Upper lobe of left lung (tissue), 6 donors: Measurements from ENCODE around the gene MED22. TPM values are rescaled to one million over a fixed set of nuclear protein-coding genes. Genes with fewer than 3 reads are reported as not detected.
A peak's percentile ranks its signal among the peaks of the same experiment; 100 is the strongest.

Source experiments
- ATAC-seq, 2 donors: fragments of 200-7000 bp; cut with Tn5 transposase; one replicate each; pipeline ENCODE4 v1.9.1; 2022; ENCODE audit warnings: mild to moderate bottlenecking in 2 of 2, moderate library complexity in 2 of 2; ENCODE audit not compliant: low FRiP score in 2 of 2
- DNase-seq, 2 donors: peaks; one replicate each; pipeline ENCODE4 v3.0.0-alpha.2; 2019 to 2020
- H3K27ac ChIP-seq, 4 donors: fragments of 200-600 bp; sonication (generic); one replicate each; pipeline ENCODE4 v1.5.1; 2016 to 2019
- H3K27me3 ChIP-seq, 4 donors: fragments of 200-600 bp; sonication (generic); one replicate each; pipeline ENCODE4 v1.5.1; 2017 to 2019
- H3K36me3 ChIP-seq, 4 donors: fragments of 200-600 bp; sonication (generic); one replicate each; pipeline ENCODE4 v1.5.1; 2016 to 2019
- H3K4me1 ChIP-seq, 4 donors: fragments of 200-600 bp; sonication (generic); one replicate each; pipeline ENCODE4 v1.5.1; 2018 to 2019
- H3K4me3 ChIP-seq, 4 donors: fragments of 200-600 bp; sonication (generic); one replicate each; pipeline ENCODE4 v1.5.1; 2017 to 2019; ENCODE audit warnings: mild to moderate bottlenecking in 2 of 4, moderate library complexity in 1 of 4
- H3K9me3 ChIP-seq, 4 donors: fragments of 200-600 bp; sonication (generic); one replicate each; pipeline ENCODE4 v1.5.1; 2018 to 2019
- CTCF ChIP-seq, 6 experiments: fragments of 450-650 bp in 4 of 6; fragments of 200-600 bp in 2 of 6; sonication (generic) in 2 of 6; IDR thresholded peaks; one replicate each; pipeline ENCODE4 v1.5.1; 2016 to 2019; ENCODE audit warnings: antibody characterized with exemption in 6 of 6
- EP300 ChIP-seq, 4 donors: sonication (generic); formaldehyde crosslinking; IDR thresholded peaks; one replicate each; pipeline ENCODE4 v1.5.1; 2017; ENCODE audit warnings: antibody characterized with exemption in 4 of 4, control low read depth in 2 of 4
- POLR2A ChIP-seq, 4 donors: fragments of 450-650 bp; IDR thresholded peaks; one replicate each; pipeline ENCODE4 v1.5.1; 2016 to 2017; ENCODE audit warnings: antibody characterized with exemption in 4 of 4, mild to moderate bottlenecking in 2 of 4
- POLR2AphosphoS5 ChIP-seq, 2 donors: sonication (generic); formaldehyde crosslinking; IDR thresholded peaks; one replicate each; pipeline ENCODE4 v1.5.1; 2017; ENCODE audit warnings: antibody characterized with exemption in 2 of 2
- WGBS, 2 donors: methylation state at CpG; one replicate each; pipeline ENCODE4 v1.1.5; 2017 to 2018; 5-methylcytosine and 5-hydroxymethylcytosine counted together
- total RNA-seq, 6 donors: library from RNA; depleted of rRNA in 4 of 6; stranded (reverse); fragments of >200 nt in 4 of 6; gene quantifications; one replicate each; pipeline versions ENCODE4 v1.1.0 to v1.2.1, GENCODE V29; 2016 to 2021
- donor health status: DM: no; HTN: no; CAD: no; lungs with moderate emphysema.
- donor health status: DM: no; HTN: yes; CAD: no; lungs with severe emphysema.

MED22 gene
- total RNA-seq, 6 donors from 2014 or later = 28.1 to 41.0 (median 30.5) TPM

GRCh38 chr9:133349965-133350616 lies 2.2 kb upstream of the MED22 start:
- peaks cover 31 to 58% (median 46%) of the 10 kb centered on the region in 4 donors for H3K36me3 ChIP-seq
- H3K4me3 ChIP-seq = peak overlapping the region in 1 of 4 donors; percentile 72
- TF ChIP-seq POLR2AphosphoS5 (IDR thresholded peaks at IDR 0.05) (no peak), CTCF (IDR thresholded peaks at IDR 0.05) (no peak), POLR2A (IDR thresholded peaks at IDR 0.05) (no peak), EP300 (IDR thresholded peaks at IDR 0.05) (no peak)
- 80 to 81% methylated on average over 15 of the region's 15 CpGs for WGBS, 2 donors
- H3K4me1 ChIP-seq = peaks cover 29 to 46% (median 31%) of the 10 kb centered on the region in 4 donors
- DNase-seq = no peak
- H3K9me3 ChIP-seq = no peaks in the 10 kb centered on the region
- no peak for ATAC-seq
- H3K27ac ChIP-seq = no peak overlapping the region
- H3K27me3 ChIP-seq = no peaks in the 10 kb centered on the region

GRCh38 chr9:133348718-133349573 lies 1.0 kb upstream of the MED22 start:
- peaks cover 31 to 69% (median 56%) of the 10 kb centered on the region in 4 donors for H3K36me3 ChIP-seq
- no peak for ATAC-seq
- no peak for DNase-seq

GRCh38 chr9:133347515-133347984 lies 381 bp downstream of the MED22 start:
- Histone ChIP-seq H3K27ac (peak overlapping the region; percentile 84 to 96 (median 92)), H3K9me3 (no peaks in the 10 kb centered on the region), H3K36me3 (peaks cover 31 to 69% (median 59%) of the 10 kb centered on the region in 4 donors), H3K27me3 (no peaks in the 10 kb centered on the region), H3K4me1 (peaks cover 24 to 40% (median 26%) of the 10 kb centered on the region in 4 donors), H3K4me3 (peak overlapping the region; percentile 72 to 98 (median 86))
- DNase-seq (peak in 1 of 2 donors; percentile 90), ATAC-seq (peak; percentile 69 to 73)
- TF ChIP-seq POLR2A (IDR thresholded peaks at IDR 0.05) (peak in 1 of 4 donors; percentile 4), CTCF (IDR thresholded peaks at IDR 0.05) (no peak)
- WGBS, 2 donors = 0 to 1% methylated on average over 1 to 19 of the region's 41 CpGs

More at GRCh38 chr9:133348718-133349573, 1.0 kb upstream of the MED22 start:
- Histone ChIP-seq H3K4me3 (peak overlapping the region; percentile 72 to 98 (median 86)), H3K9me3 (no peaks in the 10 kb centered on the region), H3K27me3 (no peaks in the 10 kb centered on the region), H3K27ac (peak overlapping the region; percentile 84 to 96 (median 92)), H3K4me1 (peaks cover 24 to 39% (median 26%) of the 10 kb centered on the region in 4 donors)
- 21 to 23% methylated on average over 21 to 25 of the region's 25 CpGs for WGBS, 2 donors
- TF ChIP-seq POLR2A (IDR thresholded peaks at IDR 0.05) (no peak), POLR2AphosphoS5 (IDR thresholded peaks at IDR 0.05) (no peak), CTCF (IDR thresholded peaks at IDR 0.05) (no peak), EP300 (IDR thresholded peaks at IDR 0.05) (no peak)

- ATAC-seq (no peak), DNase-seq (no peak)
- H3K27me3 ChIP-seq = no peaks in the 10 kb centered on the region
- no peaks in the 10 kb centered on the region for H3K9me3 ChIP-seq
- H3K4me3 ChIP-seq = peak overlapping the region in 3 of 4 donors; percentile 72 to 98 (median 94)
- peaks cover 24 to 51% (median 29%) of the 10 kb centered on the region in 4 donors for H3K4me1 ChIP-seq
- 75 to 77% methylated on average over 13 to 15 of the region's 15 CpGs for WGBS, 2 donors
- TF ChIP-seq EP300 (IDR thresholded peaks at IDR 0.05) (no peak), POLR2A (IDR thresholded peaks at IDR 0.05) (no peak), POLR2AphosphoS5 (IDR thresholded peaks at IDR 0.05) (no peak), CTCF (IDR thresholded peaks at IDR 0.05) (no peak)
- peaks cover 21 to 69% (median 56%) of the 10 kb centered on the region in 4 donors for H3K36me3 ChIP-seq
- peak overlapping the region in 3 of 4 donors; percentile 90 to 96 (median 93) for H3K27ac ChIP-seq
These were observed 1.7 kb downstream of the MED22 start for GRCh38 chr9:133346021-133346785.
